B cell (primary cell): ENCODE data around the gene GTPBP3. TPM values are rescaled to one million over a fixed set of nuclear protein-coding genes. Genes with fewer than 3 reads are reported as not detected.

Experiments
- ATAC-seq: fragments of 200-7000 bp; cut with Tn5 transposase; one replicate; pipeline ENCODE4 v1.10.0; 2021; ENCODE audit warnings: low read depth, mild to moderate bottlenecking, moderate number of reproducible peaks, moderate library complexity
- CTCF ChIA-PET: fragments of 350-600 bp; sonication (Branson Sonifier 250); formaldehyde crosslinking; loops from one replicate; lab custom pipeline; 2021; ENCODE audit warnings: antibody characterized with exemption, inconsistent platforms; lab: Charles Lee
- POLR2A ChIA-PET: fragments of 350-600 bp; sonication (Branson Sonifier 250); formaldehyde crosslinking; loops from one replicate; lab custom pipeline; 2021; ENCODE audit warnings: antibody characterized with exemption; lab: Charles Lee
- DNase-seq: peaks from one replicate; pipeline ENCODE4 v3.0.0; 2013
- H2AFZ ChIP-seq: 2 replicates; pipeline ENCODE4 v1.6.1; 2012; ENCODE audit warnings: mild to moderate bottlenecking, low read depth, low read length; ENCODE audit not compliant: insufficient read depth, poor library complexity, severe bottlenecking
- H3K27ac ChIP-seq, 2 donors: 1 replicate in 1 of 2; 2 replicates in 1 of 2; pipeline ENCODE4 v1.5.1; 2012 to 2013; ENCODE audit warnings: low read length in 2 of 2, mild to moderate bottlenecking in 2 of 2, moderate library complexity in 1 of 2
- H3K27me3 ChIP-seq, 4 experiments: fragments of 200-600 bp in 1 of 4; sonication (generic) in 1 of 4; replicated peaks in 1 of 4; 1 replicate in 2 of 4; 2 replicates in 2 of 4; pipeline versions ENCODE4 v1.6.1 to v1.7.0; 2013 to 2016; ENCODE audit warnings: low read length in 3 of 4, mild to moderate bottlenecking in 2 of 4, mixed read lengths in 1 of 4, moderate library complexity in 1 of 4; ENCODE audit not compliant: insufficient read depth in 4 of 4, control insufficient read depth in 3 of 4; ENCODE audit errors: control extremely low read depth in 1 of 4
- H3K36me3 ChIP-seq, 2 experiments: replicated peaks in 1 of 2; 1 replicate in 1 of 2; 2 replicates in 1 of 2; pipeline versions ENCODE4 v1.6.1 to v1.7.1; 2013; ENCODE audit warnings: low read length in 1 of 2; ENCODE audit not compliant: insufficient read depth in 2 of 2, control insufficient read depth in 1 of 2; ENCODE audit errors: control extremely low read depth in 1 of 2, extremely low read depth in 1 of 2
- H3K4me1 ChIP-seq, 2 donors: fragments of 200-600 bp in 1 of 2; sonication (generic) in 1 of 2; 1 replicate in 1 of 2; 2 replicates in 1 of 2; pipeline versions ENCODE4 v1.5.1 to v1.6.1; 2013 to 2017; ENCODE audit warnings: low read length in 2 of 2; ENCODE audit not compliant: control insufficient read depth in 2 of 2, insufficient read depth in 2 of 2
- H3K4me2 ChIP-seq: replicated peaks from 2 replicates; pipeline ENCODE3; 2012; ENCODE audit warnings: mild to moderate bottlenecking, low read depth, low read length; ENCODE audit not compliant: poor library complexity, severe bottlenecking
- H3K4me3 ChIP-seq, 5 experiments: fragments of 200-600 bp in 1 of 5; sonication (generic) in 1 of 5; 1 replicate in 3 of 5; 2 replicates in 2 of 5; pipeline versions ENCODE4 v1.5.1 to v1.7.0; 2011 to 2016; ENCODE audit warnings: low read length in 4 of 5, mild to moderate bottlenecking in 4 of 5, low read depth in 2 of 5, control low read depth in 1 of 5, moderate library complexity in 1 of 5; ENCODE audit not compliant: insufficient read depth in 1 of 5; ENCODE audit errors: control extremely low read depth in 1 of 5, extremely low read depth in 1 of 5
- H3K79me2 ChIP-seq: fragments of 200-600 bp; sonication (generic); one replicate; pipeline ENCODE4 v1.6.0; 2016; ENCODE audit warnings: low read length; ENCODE audit not compliant: control insufficient read depth, insufficient read depth
- H3K9ac ChIP-seq: fragments of 200-600 bp; sonication (generic); 2 replicates; pipeline ENCODE4 v1.6.1; 2017; ENCODE audit warnings: mild to moderate bottlenecking, low read length, moderate library complexity
- H3K9me3 ChIP-seq, 3 donors: one replicate each; pipeline versions ENCODE4 v1.6.1 to v1.7.1; 2013; ENCODE audit warnings: low read length in 2 of 3; ENCODE audit not compliant: control insufficient read depth in 2 of 3, insufficient read depth in 1 of 3; ENCODE audit errors: control extremely low read depth in 1 of 3
- H4K20me1 ChIP-seq: 2 replicates; pipeline ENCODE4 v1.6.0; 2012; ENCODE audit warnings: mild to moderate bottlenecking, low read length; ENCODE audit not compliant: insufficient read depth, control insufficient read depth, poor library complexity, severe bottlenecking
- H3K27ac Mint-ChIP-seq: one replicate; pipeline ENCODE4 v1.8.0; 2021; ENCODE audit warnings: mixed read lengths
- H3K27me3 Mint-ChIP-seq: one replicate; pipeline ENCODE4 v1.8.0; 2021; ENCODE audit warnings: mixed read lengths
- H3K4me1 Mint-ChIP-seq: one replicate; pipeline ENCODE4 v1.8.0; 2021; ENCODE audit warnings: mixed read lengths
- H3K4me3 Mint-ChIP-seq: one replicate; pipeline ENCODE4 v1.8.0; 2021; ENCODE audit warnings: mixed read lengths
- H3K9me3 Mint-ChIP-seq: one replicate; pipeline ENCODE4 v1.8.0; 2022; ENCODE audit warnings: mixed read lengths; ENCODE audit not compliant: insufficient read depth
- CTCF ChIP-seq: fragments of 200-600 bp; IDR thresholded peaks from one replicate; pipeline ENCODE4 v1.8.0; 2022; ENCODE audit warnings: antibody characterized with exemption, mild to moderate bottlenecking
- EZH2 ChIP-seq: IDR thresholded peaks from 2 replicates; pipeline ENCODE4 v1.6.1; 2012; ENCODE audit warnings: borderline replicate concordance, low read depth, mild to moderate bottlenecking, moderate library complexity, low read length; ENCODE audit not compliant: insufficient read depth, poor library complexity, severe bottlenecking
- WGBS: methylation state at CpG from one replicate; pipeline ENCODE4 v1.1.5; 2013; ENCODE audit warnings: missing lambda C conversion rate; ENCODE audit not compliant: insufficient coverage; 5-methylcytosine and 5-hydroxymethylcytosine counted together
- intact Hi-C: fragments of 100-400 bp; cut with micrococcal nuclease; formaldehyde crosslinking; loops from one replicate; pipeline ENCODE4 v1.10.0; 2022
- polyA plus RNA-seq: library from polyadenylated mRNA; depleted of rRNA; stranded (reverse); fragments of >200 nt; gene quantifications from 2 replicates; pipeline ENCODE4 v1.2.3, GENCODE V29; 2012
- total RNA-seq, 2 donors: library from RNA; stranded (reverse); fragments of 120-200 nt in 1 of 2; gene quantifications; 1 replicate in 1 of 2; 2 replicates in 1 of 2; pipeline versions ENCODE4 v1.2.3 to v1.2.4, GENCODE V29; 2013 to 2022

The GTPBP3 gene
- total and polyA plus RNA-seq, 2 donors (not counting 1 experiment from before 2014, with no cell fraction given): 41.6 to 44.9 TPM

GRCh38 chr19:17305216-17305516 is 32.2 kb upstream of the GTPBP3 start:
- ChIA-PET POLR2A (interaction anchor here (0.6 to 1.5 kb wide), 16 partner anchors 13 to 1356 kb away, joined by 3 to 12 read pairs (median 7); partner anchors contain the start of genes BABAM1 and USE1), CTCF (interaction anchor here (0.6 to 2.9 kb wide), 18 partner anchors 11 to 234 kb away, joined by 3 to 18 read pairs (median 4); partner anchors contain the start of genes ANKLE1, ANO8, BABAM1 and USE1)
- Mint-ChIP-seq H3K27ac (peak overlapping the region; percentile 90), H3K27me3 (no peaks in the 10 kb centered on the region), H3K9me3 (no peaks in the 10 kb centered on the region), H3K4me3 (peak overlapping the region; percentile 91), H3K4me1 (peaks cover 50% of the 10 kb centered on the region)
- 5% methylated on average over 7 of the region's 7 CpGs for WGBS
- Histone ChIP-seq H3K9ac (no peak overlapping the region), H3K79me2 (peaks cover 44% of the 10 kb centered on the region), H3K36me3 (no peaks in the 10 kb centered on the region), H4K20me1 (peaks cover 8% of the 10 kb centered on the region), H3K27me3 (no peaks in the 10 kb centered on the region), H3K4me2 (peak overlapping the region; percentile 96), H3K4me1 (peaks cover 33 to 51% of the 10 kb centered on the region in 2 donors), H3K4me3 (peak overlapping the region in 3 of 5 experiments; percentile 6 to 38 (median 20)), H2AFZ (peak overlapping the region; percentile 83), H3K9me3 (no peaks in the 10 kb centered on the region), H3K27ac (peak overlapping the region; percentile 37 to 57)
- DNase-seq (no peak), ATAC-seq (no peak)
- intact Hi-C loops: loop anchor here (1.0 to 10.0 kb wide), 9 partner anchors 13 to 718 kb away; partner anchors contain the start of genes BABAM1, HAUS8, MYO9B and OCEL1
- TF ChIP-seq EZH2 (no peak), CTCF (no peak)
